Hematopoietic multipotent progenitor cell (in vitro differentiated cells): ENCODE data around the gene FHOD1. TPM values are rescaled to one million over a fixed set of nuclear protein-coding genes. Genes with fewer than 3 reads are reported as not detected.

Experiments
- DNase-seq, 3 donors: peaks; one replicate each; pipeline ENCODE4 v3.0.0-alpha.2; 2011 to 2015; ENCODE audit warnings: low read depth in 2 of 3, low spot score in 2 of 3
- total RNA-seq: library from RNA; depleted of rRNA; stranded (reverse); fragments of >200 nt; gene quantifications from one replicate; pipeline ENCODE4 v1.2.3, GENCODE V29; 2012

FHOD1 gene
- total RNA-seq, 1 donor: 45.8 TPM

GRCh38 chr16:67211674-67212073, 35.6 kb downstream of the FHOD1 start:
- no peak for DNase-seq

GRCh38 chr16:67210069-67210937, 37.0 kb downstream of the FHOD1 start:
- no peak for DNase-seq

- no peak for DNase-seq
Measured at GRCh38 chr16:67209565-67209964, 37.7 kb downstream of the FHOD1 start.

GRCh38 chr16:67208154-67208896, 39.0 kb downstream of the FHOD1 start:
- no peak for DNase-seq

DNA sequence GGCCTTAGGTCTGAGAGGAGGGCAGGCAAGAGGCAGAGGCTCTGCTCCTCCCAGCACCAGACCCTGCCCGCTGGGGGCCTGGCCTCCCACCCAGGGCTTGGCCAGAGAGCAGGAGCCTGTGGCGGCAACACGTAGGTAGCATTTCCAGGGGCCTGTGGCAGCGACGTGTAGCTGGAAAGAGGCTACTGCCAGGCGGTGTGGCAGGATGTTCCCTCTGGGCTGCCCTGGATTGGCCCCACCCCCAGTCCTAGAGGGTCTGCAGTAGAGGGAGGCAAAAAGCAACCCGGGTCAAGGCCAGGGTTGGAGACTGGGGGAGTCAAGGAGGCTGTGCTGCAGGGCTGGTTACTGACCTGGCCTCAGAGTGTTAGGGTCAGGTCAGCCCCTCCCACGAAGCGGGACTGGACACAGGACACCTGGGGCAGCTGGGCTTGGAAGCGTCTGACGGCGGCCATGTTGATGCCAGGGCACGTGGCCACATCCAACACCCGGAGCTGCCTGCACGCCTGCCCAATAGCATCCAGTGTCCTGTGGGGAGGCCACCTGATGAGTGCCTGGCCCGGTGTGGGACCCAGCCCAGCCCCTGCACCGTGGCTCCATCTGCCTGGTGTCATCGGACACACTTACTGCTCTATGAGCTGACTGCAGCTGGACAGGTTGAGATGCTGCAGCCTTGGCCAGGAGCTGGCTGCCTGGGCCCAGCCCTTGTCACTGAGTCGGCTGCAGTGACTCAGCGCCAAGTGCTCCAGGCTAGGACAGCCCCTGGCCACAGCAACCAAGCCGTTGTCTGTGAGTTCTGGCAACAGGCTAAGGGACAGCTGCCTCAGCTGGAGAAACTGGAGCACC, 39.8 kb downstream of the FHOD1 start:
- DNase-seq: no peak

DNA sequence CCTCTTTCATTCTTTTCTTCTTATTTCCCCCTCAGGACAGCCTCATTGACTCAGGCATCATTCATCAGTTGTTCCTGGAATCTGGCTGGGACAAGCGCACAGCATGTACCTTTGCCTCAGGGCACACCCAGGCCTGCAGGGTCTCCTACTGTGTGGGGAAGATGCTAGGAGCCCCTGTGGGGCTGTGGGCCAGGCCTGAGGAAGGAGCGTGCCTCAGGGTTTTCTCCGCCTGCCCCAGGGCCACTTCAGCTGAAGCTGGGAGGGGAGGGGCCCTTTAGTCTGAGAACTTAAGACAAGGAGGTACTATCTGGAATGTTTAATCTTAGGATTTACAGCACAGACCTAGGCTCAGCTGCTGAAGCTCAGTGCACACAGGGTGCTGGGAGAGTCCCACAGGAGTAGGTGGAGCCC, 40.4 kb downstream of the FHOD1 start:
- no peak for DNase-seq

- DNase-seq: no peak
Measured at GRCh38 chr16:67206129-67206837, 41.0 kb downstream of the FHOD1 start.

GRCh38 chr16:67204076-67204475, 43.2 kb downstream of the FHOD1 start:
- DNase-seq: no peak

- no peak for DNase-seq
Measured at GRCh38 chr16:67202956-67203493, 44.3 kb downstream of the FHOD1 start.

GRCh38 chr16:67202426-67202825, 44.9 kb downstream of the FHOD1 start:
- no peak for DNase-seq

- no peak for DNase-seq
Measured at GRCh38 chr16:67201411-67202345, 45.6 kb downstream of the FHOD1 start.

DNA sequence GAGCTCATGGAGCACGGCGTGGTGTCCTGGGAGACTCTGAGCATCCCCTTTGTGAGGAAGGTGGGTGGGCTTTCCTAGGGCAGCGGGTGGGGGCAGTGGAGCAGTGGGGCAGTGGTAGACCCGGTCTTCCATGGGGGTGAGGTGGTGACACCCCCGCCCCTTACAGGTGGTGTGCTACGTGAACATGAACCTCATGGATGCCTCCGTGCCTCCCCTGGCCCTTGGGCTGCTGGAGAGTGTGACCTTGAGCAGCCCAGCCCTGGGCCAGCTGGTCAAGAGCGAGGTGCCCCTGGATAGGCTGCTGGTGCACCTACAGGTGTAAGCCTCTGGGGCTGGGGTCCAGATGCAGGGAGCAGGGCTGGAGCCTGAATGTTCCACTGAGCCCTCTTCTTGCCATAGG, 46.8 kb downstream of the FHOD1 start:
- no peak for DNase-seq

GRCh38 chr16:67199808-67200198, 47.5 kb downstream of the FHOD1 start:
- DNase-seq: no peak

DNA sequence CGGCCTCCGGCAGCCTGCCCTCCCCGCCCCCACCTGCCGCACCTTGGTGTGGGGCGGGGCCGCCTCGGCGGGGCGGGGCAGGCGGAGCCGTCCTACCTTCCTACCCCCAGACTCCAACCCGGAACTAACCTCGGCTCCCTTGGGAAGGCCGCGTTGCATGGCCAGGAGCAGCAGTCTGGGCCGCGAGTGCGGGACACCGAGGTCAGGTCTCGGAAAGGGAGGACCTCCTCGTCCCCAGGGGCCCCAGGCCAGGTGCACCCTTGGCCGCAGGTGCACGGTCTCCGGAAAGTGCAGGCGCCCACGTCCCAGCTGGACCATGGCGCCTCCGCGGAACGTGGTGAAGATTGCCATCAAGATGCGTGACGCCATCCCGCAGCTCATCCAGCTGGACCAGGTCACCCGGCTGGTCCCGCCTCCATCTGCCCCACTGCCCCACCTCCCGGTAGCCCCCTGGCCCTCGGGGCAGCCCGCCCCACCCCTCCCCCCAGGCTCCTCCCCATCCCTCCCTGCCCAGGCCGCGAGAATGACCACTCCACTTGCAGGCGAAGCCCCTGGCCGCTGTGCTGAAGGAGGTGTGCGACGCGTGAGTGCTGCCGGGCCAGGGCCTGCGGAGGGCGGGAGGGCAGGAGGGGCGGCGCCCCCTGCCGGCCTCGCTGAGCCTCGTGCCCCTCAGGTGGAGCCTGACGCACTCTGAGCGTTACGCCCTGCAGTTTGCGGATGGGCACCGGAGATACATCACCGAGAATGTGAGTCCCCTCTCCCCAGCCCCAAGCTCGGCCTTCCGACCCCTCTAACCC, 48.1 kb downstream of the FHOD1 start, which contains the start of gene ELMO3:
TSS of gene ELMO3 (plus strand) at position 121 of the 797 bp plus-strand sequence. CDS start at position 317, 196 bp downstream.
- DNase-seq: peak in 1 of 3 donors; percentile 13

- peak in 2 of 3 donors; percentile 53 to 70 for DNase-seq
Measured at GRCh38 chr16:67198238-67198734, 49.0 kb downstream of the FHOD1 start.

DNA sequence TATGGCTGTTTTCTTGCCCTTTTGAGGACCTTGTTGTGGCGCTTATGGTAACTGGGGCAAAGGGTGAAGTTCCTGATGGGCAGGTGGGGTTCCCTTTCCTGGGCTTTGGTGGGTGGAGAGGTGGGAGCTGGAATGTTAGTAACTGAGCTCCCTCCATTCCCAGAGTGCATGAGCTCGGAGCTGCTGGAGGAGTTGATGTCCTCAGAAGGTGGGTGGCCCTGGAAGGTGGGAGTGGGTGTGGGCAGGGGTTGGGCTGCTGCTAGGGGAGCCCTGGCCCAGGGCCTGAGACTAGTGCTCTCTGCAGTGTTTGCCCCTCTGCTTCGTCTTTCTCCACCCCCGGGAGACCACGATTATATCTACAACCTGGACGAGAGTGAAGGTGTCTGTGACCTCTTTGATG, 49.6 kb downstream of the FHOD1 start:
- no peak for DNase-seq

DNA sequence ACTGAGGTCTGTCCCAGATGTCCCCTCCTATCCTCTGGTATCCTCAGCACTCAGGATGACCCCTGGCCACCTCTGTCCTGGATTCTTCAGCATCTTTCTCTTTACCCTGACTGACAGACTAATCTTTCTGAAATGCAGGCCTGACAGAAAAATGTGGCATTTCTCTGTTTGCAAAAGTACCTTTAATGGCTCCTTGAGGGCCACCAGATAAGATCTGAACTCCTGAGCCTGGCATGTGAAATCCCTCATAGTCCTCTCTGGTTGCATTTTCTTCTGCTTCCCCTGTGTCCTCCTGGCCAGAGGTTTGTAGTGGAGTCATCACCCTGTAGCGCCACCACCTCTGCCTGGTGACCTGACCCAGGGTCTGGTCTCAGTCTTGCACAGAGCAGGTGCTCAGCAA, 50.4 kb downstream of the FHOD1 start:
- DNase-seq: no peak

GRCh38 chr16:67195676-67196075, 51.6 kb downstream of the FHOD1 start:
- no peak for DNase-seq
